Thyroid gland (tissue), 4 donors: Measurements from ENCODE around the gene FGGY.

Source experiments
- CTCF ChIP-seq, 6 experiments: fragments of 200-600 bp in 3 of 6; fragments of 450-650 bp in 3 of 6; sonication (generic) in 3 of 6; IDR thresholded peaks; one replicate each; pipeline ENCODE4 v1.5.1; 2016 to 2019; ENCODE audit warnings: antibody characterized with exemption in 6 of 6, mild to moderate bottlenecking in 2 of 6, inconsistent platforms in 1 of 6, moderate library complexity in 1 of 6
- POLR2A ChIP-seq, 2 donors: fragments of 450-650 bp; IDR thresholded peaks; one replicate each; pipeline ENCODE4 v1.6.1; 2017; ENCODE audit warnings: antibody characterized with exemption in 2 of 2, mild to moderate bottlenecking in 2 of 2, moderate library complexity in 1 of 2

- TF ChIP-seq CTCF (IDR thresholded peaks at IDR 0.05) = no peak
- no peak for TF ChIP-seq POLR2A (IDR thresholded peaks at IDR 0.05)
Measured at GRCh38 chr1:59317343-59317742, 20.4 kb downstream of the FGGY start.
